AG04450 (cell line): ENCODE results near the gene ASB18. TPM values are rescaled to one million over a fixed set of nuclear protein-coding genes. Genes with fewer than 3 reads are reported as not detected.

Source experiments
- CTCF ChIA-PET: fragments of 300-600, 350-600 bp; formaldehyde crosslinking; extraction: SDS; loops from one replicate; lab custom pipeline; 2022; ENCODE audit warnings: antibody characterized with exemption, inconsistent platforms; lab: Charles Lee
- POLR2A ChIA-PET: fragments of 350-600 bp; formaldehyde crosslinking; extraction: SDS; loops from one replicate; lab custom pipeline; 2021; ENCODE audit warnings: antibody characterized with exemption, inconsistent platforms; lab: Yijun Ruan, JAX
- DNase-seq: peaks from one replicate; pipeline ENCODE4 v3.0.0-alpha.2; 2011; ENCODE audit warnings: low read depth, low spot score
- H3K27ac ChIP-seq: one replicate; pipeline ENCODE4 v1.5.1; 2012; ENCODE audit warnings: low read depth, low read length, control low read depth
- H3K27me3 ChIP-seq: one replicate; pipeline ENCODE4 v1.6.0; 2012; ENCODE audit warnings: low read length; ENCODE audit not compliant: control insufficient read depth, insufficient read depth
- H3K4me3 ChIP-seq: 2 replicates; pipeline ENCODE4 v1.5.1; 2011; ENCODE audit warnings: mild to moderate bottlenecking, low read depth, low read length, control low read depth
- H3K9me3 ChIP-seq: 2 replicates; pipeline ENCODE4 v1.5.1; 2012; ENCODE audit warnings: low read length; ENCODE audit not compliant: control insufficient read depth, insufficient read depth
- CTCF ChIP-seq: IDR thresholded peaks from 2 replicates; pipeline ENCODE4 v1.5.1; 2011; ENCODE audit warnings: low read depth, low read length, control low read depth, inconsistent platforms
- polyA plus RNA-seq: library from polyadenylated mRNA; depleted of rRNA; stranded (reverse); fragments of >200 nt; gene quantifications from 2 replicates; pipeline ENCODE4 v1.2.3, GENCODE V29; 2011

Gene ASB18
- polyA plus RNA-seq, 1 experiment = not detected

DNA sequence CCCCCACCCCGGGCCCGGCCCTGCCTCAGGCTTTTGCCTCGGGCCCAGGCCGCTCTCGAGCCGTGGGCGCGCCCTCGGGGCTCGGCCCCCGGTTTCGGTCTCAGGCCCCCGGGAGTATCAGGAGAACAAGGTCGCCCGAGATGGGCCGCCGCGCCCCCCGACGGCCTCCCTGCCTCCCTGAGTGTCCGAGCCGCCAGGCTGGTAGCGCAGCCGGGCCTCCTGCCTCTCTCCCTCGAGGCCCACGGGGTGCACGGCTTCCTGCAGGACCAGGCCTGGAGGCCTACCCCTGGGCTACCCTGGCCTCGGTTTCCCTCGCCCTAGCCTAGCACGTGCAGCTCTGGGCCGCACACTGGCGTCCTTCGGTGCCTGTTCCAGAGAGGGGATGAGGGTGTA lies 104.4 kb downstream of the ASB18 start:
- TF ChIP-seq CTCF = no peak
- CTCF ChIA-PET = interaction anchor here (0.6 to 1.5 kb wide), 2 partner anchors 350 to 381 kb away, joined by 3 to 4 read pairs; no protein-coding TSS in a partner anchor

DNA sequence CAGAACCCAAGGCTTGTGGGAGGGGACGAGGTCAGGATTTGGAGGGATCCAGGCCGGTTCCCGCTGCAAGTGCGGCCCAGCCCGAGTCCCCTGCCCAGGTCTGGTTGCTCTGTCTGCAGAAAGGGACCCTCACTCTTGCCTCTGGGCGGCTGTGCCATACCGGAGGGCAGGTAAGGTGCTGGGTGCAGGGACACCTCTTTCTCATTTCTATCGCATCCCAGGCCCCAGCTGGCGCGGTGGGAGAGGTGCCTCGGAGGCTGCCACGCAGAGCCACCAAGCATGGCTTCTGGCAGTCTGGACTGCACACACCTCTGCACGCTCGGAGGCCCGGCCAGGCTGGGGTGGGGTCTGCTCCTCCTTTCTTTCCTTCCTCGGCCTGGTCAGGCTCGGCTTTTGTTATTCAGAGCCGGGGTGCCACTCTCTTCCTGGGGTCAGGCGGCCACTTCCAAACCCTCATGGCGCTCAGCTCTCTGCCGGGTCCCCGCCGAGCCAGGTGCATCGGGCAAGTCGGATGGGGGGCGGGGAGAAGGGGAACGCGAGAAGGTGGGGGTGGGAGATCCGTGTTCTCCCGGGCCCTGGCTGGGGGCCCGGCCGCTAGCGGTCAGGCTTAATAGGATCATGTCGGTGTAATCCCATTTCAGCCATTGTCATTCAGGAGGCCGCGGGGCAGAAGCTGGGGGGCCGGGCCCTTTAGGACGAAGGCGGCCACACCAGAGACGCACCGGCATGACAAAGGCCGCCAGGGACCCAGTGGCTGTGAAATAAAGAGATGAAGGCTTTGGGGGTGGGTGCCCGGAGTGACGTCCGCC lies 105.0 kb downstream of the ASB18 start:
- Histone ChIP-seq H3K4me3 (no peak overlapping the region), H3K27ac (no peak overlapping the region), H3K9me3 (peaks cover 5% of the 10 kb centered on the region; the same call in 1 of the 2 replicates), H3K27me3 (peaks cover 79% of the 10 kb centered on the region)
- ChIA-PET POLR2A (no interaction called here), CTCF (interaction anchor here (0.6 to 0.7 kb wide), 2 partner anchors 74 to 185 kb away, joined by 5 to 7 read pairs; no protein-coding TSS in a partner anchor)
- DNase-seq = no peak
- no peak for TF ChIP-seq CTCF

More for the DNA sequence above, 104.4 kb downstream of the ASB18 start:
- Histone ChIP-seq H3K27ac (no peak overlapping the region), H3K9me3 (peaks cover 5% of the 10 kb centered on the region; the same call in 1 of the 2 replicates), H3K27me3 (peaks cover 85% of the 10 kb centered on the region), H3K4me3 (no peak overlapping the region)
- DNase-seq = no peak
- POLR2A ChIA-PET = interaction anchor here (0.7 kb wide), 1 partner anchor 54 kb away, joined by 4 read pairs; no protein-coding TSS in a partner anchor

- CTCF ChIA-PET = no interaction called here
Observed at GRCh38 chr2:236157815-236158498, 106.2 kb downstream of the ASB18 start.

GRCh38 chr2:236157366-236157765 lies 106.8 kb downstream of the ASB18 start:
- H3K27me3 ChIP-seq = peaks cover 62% of the 10 kb centered on the region

More at GRCh38 chr2:236157815-236158498, 106.2 kb downstream of the ASB18 start:
- peaks cover 68% of the 10 kb centered on the region for H3K27me3 ChIP-seq
- no peak for TF ChIP-seq CTCF
- POLR2A ChIA-PET = no interaction called here
- no peak overlapping the region for H3K27ac ChIP-seq
- H3K9me3 ChIP-seq = no peaks in the 10 kb centered on the region; the same call in 1 of the 2 replicates
- no peak overlapping the region for H3K4me3 ChIP-seq
- no peak for DNase-seq

More at GRCh38 chr2:236157366-236157765, 106.8 kb downstream of the ASB18 start:
- Histone ChIP-seq H3K27ac (no peak overlapping the region), H3K9me3 (peaks cover 2% of the 10 kb centered on the region), H3K4me3 (no peak overlapping the region)
- DNase-seq = no peak
- ChIA-PET POLR2A (no interaction called here), CTCF (interaction anchor here (1.7 kb wide), 1 partner anchor 14 kb away, joined by 4 read pairs; no protein-coding TSS in a partner anchor)
- TF ChIP-seq CTCF = no peak
